ENCODE data around the gene C8A. TPM values are rescaled to one million over a fixed set of nuclear protein-coding genes. Genes with fewer than 3 reads are reported as not detected.

Gene C8A
- total RNA-seq, 1 donor: not detected

DNA sequence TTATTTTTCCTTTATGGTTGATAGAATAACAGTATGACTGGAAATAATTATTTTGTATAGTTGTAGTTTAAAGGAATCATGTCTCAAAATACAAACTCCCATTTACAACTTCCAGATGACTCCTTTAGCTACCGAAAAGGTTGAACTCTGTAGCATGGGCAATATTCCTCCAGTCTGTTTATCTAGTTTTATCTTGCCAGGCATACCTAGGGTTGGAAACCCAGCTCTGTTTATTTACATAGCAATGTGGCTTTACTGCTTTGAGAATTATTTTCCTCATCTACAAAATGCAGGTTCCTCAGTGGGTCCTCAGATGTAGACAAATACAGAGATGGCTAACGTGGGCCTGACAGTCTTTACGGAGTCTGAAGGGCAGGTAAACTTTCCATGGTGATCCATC is 51.1 kb downstream of the C8A start:
- no peak overlapping the region for H3K4me3 ChIP-seq (ENCODE audit: low read depth, low read length)
- TF ChIP-seq, protein P1, sequence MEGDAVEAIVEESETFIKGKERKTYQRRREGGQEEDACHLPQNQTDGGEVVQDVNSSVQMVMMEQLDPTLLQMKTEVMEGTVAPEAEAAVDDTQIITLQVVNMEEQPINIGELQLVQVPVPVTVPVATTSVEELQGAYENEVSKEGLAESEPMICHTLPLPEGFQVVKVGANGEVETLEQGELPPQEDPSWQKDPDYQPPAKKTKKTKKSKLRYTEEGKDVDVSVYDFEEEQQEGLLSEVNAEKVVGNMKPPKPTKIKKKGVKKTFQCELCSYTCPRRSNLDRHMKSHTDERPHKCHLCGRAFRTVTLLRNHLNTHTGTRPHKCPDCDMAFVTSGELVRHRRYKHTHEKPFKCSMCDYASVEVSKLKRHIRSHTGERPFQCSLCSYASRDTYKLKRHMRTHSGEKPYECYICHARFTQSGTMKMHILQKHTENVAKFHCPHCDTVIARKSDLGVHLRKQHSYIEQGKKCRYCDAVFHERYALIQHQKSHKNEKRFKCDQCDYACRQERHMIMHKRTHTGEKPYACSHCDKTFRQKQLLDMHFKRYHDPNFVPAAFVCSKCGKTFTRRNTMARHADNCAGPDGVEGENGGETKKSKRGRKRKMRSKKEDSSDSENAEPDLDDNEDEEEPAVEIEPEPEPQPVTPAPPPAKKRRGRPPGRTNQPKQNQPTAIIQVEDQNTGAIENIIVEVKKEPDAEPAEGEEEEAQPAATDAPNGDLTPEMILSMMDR (IDR thresholded peaks at IDR 0.05; ENCODE audit: insufficient read depth, low read length): no peak
- no peak for DNase-seq (ENCODE audit: low read depth)

GRCh38 chr1:56908619-56909221 is 54.1 kb downstream of the C8A start:
- no peak overlapping the region for H3K4me3 ChIP-seq (ENCODE audit: low read depth, low read length)
- TF ChIP-seq, protein P1 (IDR thresholded peaks at IDR 0.05; ENCODE audit: insufficient read depth, low read length): no peak
- DNase-seq (ENCODE audit: low read depth): peak; percentile 64

GRCh38 chr1:56910441-56910985 is 55.9 kb downstream of the C8A start:
- H3K4me3 ChIP-seq (ENCODE audit: low read depth, low read length): no peak overlapping the region
- no peak for DNase-seq (ENCODE audit: low read depth)

GRCh38 chr1:56911098-56911938 is 56.7 kb downstream of the C8A start:
- no peak overlapping the region for H3K4me3 ChIP-seq (ENCODE audit: low read depth, low read length)
- DNase-seq (ENCODE audit: low read depth): peak; percentile 59
- TF ChIP-seq, protein P1 (IDR thresholded peaks at IDR 0.05; ENCODE audit: insufficient read depth, low read length): no peak

More at GRCh38 chr1:56910441-56910985, 55.9 kb downstream of the C8A start:
- TF ChIP-seq, protein P1 (IDR thresholded peaks at IDR 0.05; ENCODE audit: insufficient read depth, low read length): no peak

- DNase-seq (ENCODE audit: low read depth): no peak
- H3K4me3 ChIP-seq (ENCODE audit: low read depth, low read length): no peak overlapping the region
- TF ChIP-seq, protein P1 (IDR thresholded peaks at IDR 0.05; ENCODE audit: insufficient read depth, low read length): no peak
These were observed 57.7 kb downstream of the C8A start for GRCh38 chr1:56912325-56912724.

GRCh38 chr1:56915960-56916359 is 61.4 kb downstream of the C8A start:
- TF ChIP-seq, protein P1 (IDR thresholded peaks at IDR 0.05; ENCODE audit: insufficient read depth, low read length): no peak
- DNase-seq (ENCODE audit: low read depth): no peak
- no peak overlapping the region for H3K4me3 ChIP-seq (ENCODE audit: low read depth, low read length)
